HCEC 1CT (cell line): Measurements from ENCODE around the gene KLF7.

Source experiments
- DNase-seq: peaks from one replicate; pipeline ENCODE4 v3.0.0-alpha.2; 2017

KLF7 gene

DNA sequence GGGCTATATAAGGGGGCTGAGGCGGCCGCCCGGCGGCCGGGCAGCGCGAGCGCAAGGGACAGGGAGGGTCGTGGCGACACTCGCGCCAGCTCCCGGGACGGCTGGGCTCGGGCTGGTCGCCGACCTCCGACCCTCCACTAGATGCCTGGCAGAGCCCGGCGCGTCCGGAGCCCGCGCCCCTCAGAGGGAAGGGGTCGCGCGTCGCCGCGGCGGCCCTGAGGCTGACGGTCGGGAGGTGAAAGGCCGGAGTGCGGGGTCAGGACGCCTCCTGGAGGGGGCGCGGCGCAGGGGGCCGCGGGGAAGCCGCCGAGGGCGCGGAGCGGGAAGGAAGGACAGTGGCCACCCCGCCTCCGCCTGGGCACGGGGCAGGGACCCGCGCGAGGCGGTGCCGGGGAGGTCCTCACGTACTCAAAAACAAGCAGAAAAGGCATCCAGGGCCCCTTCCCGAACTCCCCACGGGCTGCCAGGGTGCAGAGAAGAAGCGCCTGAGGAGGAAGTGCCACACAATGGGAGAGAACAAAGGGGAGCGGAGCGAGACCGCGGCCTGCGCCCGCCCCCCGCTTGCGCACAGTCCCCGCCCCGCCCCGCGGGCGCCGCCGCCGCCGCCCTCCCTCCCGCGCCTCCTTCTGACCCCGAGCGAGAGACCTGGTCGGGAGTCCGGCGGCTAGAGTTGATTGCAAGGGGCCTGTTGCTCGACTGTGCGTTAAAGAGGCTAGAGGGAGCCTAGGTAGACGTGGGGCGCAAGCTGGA is 776 bp upstream of the KLF7 start:
- DNase-seq: peak; percentile 85

DNA sequence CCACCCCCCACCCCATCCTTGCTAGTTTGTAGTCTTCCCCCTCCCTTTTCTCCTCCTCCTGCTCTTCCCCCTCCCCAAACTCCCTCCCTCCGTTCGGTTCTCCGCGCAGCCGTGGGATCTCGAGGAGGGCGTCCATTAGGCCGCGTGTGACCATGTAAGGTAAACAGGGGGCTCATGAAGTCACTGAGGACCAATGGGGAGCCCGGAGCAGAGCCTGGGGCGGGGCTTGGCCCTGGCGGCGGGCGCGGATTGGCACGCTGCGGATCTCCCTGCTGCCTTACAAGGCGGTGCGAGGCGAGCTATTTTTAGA is 246 bp upstream of the KLF7 start:
- DNase-seq: peak; percentile 100

DNA sequence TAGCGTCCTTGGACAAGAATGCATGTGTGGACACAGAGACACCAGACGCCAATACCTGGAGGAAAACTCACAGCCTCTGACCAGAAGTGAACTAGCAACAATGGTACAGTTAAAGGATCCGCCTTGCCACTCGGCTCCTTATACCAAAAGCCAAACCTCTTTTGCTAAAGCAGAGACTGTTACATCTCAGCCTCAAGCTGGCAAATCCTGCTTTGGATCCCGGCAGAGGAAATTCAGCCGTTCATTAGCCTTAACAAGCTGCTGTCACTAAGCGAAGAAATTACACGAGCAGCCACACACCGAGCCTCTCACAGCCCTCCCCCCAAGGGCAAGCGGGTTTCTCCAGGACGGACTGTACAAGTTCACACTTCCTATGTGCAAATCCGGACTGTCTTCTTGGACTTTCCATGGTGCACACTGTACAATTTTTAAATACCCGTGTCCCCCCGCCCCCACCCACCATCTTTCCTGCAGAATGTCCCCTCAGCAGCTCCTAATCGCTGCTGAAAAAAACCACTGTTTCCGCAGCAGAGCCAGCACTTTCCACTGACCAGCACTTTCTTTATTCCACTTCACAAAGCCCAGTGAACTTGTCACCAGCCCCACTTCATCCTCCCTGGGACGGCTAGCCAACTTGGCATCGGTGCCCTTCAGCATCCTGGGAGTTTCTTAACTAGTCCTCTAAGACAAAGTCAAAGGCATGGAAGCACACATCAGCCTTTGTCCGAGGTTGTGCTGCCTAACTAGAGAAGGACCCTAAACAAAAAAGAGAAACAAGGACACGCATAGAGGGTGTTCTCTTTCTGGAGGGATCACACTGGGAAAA is 1.5 kb downstream of the KLF7 start:
- peak; percentile 54 for DNase-seq

DNA sequence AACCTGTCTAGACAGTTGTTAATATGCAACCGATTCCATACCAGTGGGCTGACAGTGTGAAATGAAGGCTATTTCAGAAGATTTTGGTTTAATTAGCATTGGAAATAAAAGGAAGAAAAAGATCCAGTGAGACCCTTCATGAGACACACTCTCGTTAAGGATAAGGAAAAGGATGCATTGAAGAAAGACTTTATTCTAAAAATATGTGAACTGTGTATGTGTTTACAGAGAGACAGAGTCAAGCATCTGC is 2.1 kb downstream of the KLF7 start:
- DNase-seq: no peak

DNA sequence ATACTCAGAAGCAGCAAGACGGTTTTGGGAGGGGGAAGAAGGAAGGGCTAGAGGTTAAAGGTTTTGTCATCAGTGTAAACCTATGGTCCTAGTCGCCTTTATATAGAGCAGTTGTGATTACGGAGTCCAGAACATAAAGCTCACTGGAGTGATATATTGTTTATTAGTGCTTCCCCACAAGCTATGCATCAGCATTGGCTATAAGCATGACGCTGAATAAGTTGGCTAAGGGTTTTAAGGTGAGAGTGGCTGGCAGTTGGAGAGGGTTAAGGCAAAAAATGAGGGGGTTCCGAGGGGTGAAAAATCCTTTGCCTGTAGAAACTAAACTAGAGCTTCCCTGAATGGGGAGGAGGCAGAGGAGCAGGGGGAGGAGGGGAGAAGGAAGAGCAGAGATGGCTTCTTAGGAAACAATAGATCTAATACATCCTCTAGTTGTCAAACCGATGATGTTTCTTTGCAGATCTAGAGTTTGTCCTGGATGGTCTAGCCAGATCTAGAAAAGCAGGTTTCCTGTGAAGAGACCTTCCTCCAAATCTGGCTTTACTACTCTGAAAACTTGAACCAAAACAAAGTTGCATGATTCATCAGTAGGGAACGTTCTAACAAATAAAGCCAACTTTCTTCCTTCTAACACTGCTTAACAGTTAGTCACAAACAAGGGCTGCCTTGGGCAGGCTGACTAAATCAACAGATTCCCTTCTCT is 2.5 kb downstream of the KLF7 start:
- peak; percentile 94 for DNase-seq

DNA sequence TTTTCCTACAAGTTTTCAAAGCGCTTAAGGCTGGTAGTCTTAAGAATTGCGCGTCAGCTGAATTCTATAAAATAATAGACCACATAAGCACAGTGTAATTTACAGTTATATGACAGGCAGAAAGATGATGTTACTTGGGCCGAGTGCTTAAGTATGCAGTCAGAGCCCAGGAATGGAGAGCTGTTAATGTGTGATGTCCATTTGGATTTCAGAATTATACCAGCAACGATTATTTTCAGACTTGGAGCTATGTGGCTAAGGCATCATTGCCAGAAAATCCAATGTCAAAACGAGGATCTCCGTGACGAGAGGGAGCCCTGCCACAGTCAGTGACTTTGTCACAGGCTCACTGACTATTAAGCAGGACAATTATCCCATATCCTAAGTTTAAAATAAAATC is 3.4 kb downstream of the KLF7 start:
- DNase-seq: peak; percentile 57

DNA sequence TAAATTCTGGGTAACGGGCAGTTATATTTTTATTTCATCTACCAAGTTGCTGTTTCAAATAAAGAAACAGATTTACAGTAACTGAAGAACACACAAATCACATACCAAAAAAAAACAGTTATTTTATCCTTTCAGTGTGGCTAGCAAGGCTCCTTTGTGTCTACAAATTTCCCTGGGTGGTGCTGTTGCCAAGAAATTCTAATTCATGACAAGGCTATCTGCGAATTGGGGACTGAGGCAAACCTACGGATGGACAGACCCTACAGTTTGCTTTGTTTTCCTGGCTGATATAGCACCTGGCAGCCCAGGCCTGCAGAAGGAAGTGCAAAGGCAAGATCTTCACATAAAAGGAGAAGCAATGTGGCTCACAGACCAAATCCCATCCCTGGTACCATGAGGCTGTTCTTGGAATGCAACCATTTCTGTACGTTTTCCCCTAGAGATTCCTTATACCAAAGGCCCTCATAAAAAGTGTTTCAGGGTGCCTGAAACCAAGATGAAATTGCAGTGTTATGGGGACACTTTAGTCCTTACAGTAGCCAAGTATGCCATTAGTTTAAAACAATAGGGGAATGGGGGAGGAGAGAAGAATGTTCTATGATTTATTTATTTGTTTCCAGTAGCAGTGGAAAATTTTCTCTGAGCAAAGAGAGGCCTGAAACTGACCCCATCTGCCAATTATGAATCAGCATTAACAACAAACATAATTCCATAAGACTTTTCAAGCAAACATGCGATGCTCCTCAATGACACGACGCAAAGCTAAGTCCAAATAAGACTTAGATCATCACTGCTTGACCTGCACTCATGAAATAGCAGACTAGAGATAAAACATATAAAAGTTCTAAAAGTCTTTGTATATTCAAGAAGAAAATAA is 4.3 kb downstream of the KLF7 start:
- peak; percentile 88 for DNase-seq

DNA sequence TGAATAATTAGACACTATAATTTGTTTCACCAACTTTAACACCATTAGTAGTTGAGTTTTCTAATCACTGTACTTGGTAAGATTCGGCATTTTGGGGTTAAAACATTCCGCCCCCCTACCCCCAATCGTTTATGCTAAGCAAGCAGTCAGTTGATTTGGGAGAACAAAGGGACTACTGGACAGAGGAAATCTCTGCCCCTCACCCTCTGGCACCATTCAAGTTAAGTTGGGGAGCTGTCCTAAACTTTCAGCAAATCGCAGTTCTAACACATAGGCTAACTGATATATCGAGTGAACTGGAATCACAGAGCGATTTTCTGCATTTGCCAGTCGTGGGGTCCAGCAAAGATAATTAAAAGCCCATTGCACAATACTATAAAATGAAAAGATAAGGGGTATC is 5.6 kb downstream of the KLF7 start:
- no peak for DNase-seq

DNA sequence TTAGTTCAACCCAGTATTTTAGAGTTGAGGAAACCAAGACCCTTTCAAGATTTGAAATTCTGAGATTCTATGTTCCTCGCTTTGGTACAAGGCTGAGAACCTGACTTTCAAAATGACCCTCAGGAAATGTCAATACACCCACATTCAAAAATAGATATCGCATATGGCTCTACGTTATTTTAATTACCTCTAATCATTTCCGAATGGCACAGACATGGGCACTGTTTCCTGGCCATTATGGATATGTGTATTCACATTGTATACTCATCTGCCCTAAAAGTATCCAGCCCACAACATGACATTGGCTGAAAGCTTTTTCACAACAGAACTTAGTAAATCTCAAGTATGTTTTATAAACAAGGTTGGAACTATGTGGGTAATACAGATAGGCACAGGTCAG is 6.7 kb downstream of the KLF7 start:
- no peak for DNase-seq

DNA sequence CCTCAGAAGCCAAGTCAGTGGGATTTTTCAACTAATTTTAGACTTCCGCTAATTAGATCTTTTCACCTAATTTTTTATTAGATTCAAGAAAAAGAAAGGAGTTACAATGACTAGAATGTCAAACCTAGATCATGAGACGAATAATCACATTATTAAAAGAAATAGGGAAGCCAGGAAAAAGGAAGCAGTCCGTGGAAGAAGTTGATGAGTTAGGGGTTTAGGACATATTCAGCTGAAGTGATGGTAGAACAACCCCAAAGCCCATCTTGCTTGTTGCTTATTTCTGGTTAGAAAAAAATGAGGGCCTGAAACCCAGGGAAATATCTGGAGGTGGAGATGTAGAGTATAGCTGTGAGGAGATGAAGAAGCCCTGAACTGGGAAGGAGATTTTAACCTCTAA is 8.0 kb downstream of the KLF7 start:
- DNase-seq: no peak

DNA sequence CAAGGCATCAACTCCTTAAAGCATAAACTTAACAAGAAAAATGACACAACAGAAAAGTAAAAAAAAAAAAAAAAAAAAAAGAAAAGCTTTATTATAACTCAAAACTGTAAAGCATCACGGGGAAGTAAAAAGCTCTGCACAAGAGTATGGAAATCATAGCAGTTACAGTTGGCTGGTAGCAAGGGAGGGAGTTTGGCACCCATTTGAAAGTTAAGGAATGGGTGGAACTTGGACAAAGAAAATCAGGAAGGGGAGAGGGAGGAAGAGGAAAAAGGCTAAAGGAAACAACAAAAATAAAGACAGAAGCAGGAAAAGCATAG is 8.6 kb downstream of the KLF7 start:
- DNase-seq: no peak

DNA sequence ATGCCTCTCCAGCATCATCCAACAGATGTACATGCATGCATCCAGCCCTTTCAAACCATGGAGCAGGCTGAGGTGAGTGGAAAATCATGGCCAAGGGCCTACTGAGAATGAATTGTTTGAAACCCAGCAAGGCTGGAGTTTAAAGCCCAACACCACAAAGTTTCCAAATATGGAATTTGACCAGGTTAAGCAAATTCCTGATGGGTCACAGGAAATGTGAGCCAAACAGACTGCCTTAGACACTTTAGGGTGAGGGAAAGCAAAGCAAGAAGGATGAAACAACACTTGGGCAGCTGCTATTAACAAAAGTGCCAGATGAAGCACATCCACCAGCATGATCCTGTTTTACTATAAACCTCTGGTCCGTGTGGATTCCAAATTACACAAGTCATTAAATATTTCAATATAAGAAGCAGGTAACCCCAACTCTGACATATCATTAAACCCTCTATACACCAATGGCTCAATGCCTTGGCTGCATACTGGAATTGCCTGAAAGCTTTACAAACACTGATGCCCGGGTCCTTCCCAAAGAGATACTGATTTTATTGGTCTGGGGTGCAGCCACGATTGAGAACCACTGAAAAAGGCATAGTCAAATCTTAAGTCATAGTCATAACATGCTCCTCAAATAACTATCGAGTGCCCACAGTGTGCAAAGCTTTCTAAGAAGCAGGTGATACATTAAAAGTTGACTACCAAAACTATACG is 9.1 kb downstream of the KLF7 start:
- peak; percentile 57 for DNase-seq

DNA sequence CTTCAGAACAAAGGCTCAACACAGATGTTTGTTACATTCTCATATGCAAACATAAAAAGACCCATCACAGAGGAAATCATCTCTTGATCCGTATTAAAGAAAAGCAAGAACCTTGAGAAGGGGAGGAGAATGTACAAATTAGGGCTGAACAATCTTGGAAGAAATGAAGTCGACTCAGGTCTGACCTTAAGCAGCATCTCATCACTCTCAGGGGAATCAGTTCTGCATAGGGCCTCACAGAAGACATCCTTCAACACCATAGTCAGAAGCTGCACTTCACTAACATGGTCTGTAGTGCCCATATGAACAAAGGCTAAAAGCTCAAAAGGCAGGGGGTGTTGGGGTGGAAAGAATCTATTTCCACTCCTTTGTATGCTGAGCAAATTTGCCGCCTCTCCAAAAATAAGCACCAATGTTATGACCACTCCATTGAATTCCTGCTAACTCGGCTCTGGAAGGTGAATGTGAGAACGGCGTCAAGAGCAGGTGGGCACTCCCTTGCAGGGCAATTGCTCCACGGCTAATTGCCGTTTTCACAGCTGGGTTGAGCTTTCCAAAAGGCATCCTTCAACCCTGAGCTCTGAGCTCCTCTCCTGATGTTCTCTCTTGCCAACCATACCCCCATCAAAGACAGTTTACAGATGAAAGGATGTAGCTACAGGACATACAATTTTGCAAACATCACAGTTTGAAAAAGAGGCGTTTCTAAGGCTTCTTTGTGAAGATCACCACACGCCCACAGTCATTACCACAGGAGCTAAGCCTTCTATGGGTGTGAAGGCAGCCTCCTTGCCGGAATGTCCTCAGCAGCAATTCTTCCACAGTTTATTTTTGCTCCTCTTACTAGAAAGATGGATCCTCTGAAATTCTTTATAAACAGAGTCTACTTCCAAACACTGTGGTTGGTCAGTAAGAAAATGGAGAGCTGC is 10.0 kb downstream of the KLF7 start:
- no peak for DNase-seq

DNA sequence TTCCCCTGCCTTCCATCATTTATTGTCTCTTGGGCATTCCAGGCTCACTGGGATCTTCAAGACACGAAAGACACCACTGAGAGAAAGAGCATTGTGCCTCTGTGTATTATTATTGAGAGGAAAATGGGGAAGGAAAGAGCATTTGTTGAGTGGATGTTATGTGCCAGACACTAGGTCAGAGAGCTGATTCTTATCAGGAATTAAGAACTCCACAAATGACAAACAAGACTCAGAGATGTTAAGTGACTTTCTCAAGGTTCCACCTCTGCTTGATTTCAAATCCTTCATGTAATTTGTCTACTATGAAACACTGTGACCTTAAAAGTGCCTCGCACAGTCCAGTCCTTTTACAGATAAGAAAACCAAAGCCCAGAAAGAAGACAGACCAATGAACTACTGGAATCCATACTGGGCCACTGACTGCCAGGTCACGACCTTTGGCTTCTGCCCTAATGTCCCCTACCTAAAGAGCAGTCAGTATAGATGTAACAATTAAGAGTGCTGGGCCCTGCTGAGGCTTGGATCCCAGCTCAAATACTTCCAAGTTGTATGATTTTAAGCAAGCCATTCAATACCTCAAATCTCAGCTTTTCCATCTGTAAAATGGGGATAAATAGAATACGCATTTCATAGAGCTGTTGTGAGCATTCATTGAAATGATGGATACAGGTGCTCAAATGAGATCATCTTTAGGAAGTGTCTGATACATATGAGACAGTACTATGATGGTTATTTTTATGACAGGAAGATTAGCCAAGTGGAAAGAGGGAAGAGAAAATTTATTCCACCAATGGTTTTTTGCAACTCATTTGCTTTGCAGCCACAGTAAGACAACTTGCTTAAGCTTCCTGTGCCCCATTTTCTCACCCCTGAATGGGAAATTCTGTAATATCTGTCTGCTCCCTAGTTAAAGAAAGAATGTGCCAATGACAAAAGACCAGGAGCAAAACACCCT is 10.9 kb downstream of the KLF7 start:
- DNase-seq: no peak

DNA sequence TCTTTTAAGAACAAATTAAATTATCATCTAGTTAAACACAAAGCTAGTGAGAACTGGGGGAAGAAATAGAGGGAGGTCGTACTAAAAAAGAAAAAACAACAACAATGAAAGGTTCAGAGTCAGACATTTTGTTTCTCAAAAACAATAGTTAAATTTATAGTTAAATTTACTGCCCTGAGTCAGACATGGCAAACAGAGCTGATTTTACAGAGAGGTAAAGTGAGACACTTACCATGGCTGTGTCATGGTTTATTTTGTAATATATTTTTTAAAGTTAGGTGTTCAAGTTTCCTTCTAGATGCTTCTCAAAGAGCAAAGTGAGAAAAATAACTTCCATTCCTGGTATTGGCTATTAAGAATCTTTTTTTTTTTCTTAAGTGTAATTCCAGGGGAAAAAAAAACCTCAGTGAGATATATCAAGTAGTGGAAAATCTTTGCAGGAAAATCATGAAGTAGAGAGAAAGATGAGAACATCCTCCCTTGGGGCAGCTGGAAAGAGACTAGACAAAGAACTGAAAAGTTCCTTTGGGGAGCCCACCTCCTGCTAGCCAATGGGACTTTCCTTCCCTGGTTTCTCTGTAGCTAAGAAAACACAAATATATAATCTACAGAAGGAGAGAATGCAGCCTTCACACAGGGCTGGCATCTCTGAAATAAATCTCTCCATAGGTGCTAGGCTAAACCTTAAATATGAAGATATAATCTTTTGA is 12.3 kb downstream of the KLF7 start:
- DNase-seq: no peak

DNA sequence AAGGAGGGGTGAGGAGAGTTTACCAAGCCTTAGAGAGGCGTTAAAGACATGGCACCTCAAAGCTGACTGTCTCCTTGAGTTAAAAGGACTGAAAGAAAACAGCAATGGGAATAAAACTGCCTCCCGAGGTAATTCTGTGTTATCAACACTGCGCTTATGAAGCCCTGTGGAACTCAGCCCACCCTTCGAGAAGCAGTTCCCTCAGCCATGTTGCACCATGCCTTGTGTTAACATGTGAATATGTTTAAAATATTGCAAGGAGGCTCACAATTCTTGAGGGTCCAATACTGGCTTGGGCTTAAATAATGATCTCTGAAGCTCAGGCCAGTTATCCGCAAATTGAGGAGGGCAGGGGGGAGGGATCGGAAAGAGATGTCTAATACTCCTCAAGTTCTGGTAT is 14.7 kb downstream of the KLF7 start:
- DNase-seq: no peak

DNA sequence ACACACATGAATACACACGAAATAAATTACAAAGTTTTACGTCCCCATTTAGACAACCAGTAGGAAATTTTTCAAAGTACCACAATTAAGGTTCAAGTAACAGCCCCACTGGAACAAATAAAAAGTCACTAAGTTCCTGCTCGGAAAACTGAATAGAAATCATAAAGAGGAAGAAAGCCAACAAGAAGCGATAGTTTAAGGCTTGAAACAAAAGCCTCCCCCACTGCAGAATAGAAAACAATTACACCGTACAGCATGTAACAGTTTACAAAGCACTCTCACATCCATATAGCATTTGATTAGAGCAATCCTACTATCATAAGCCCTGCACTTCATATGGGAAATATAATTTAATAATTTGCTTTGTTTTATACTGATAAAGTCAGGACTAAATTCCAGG is 15.5 kb downstream of the KLF7 start:
- DNase-seq: no peak

DNA sequence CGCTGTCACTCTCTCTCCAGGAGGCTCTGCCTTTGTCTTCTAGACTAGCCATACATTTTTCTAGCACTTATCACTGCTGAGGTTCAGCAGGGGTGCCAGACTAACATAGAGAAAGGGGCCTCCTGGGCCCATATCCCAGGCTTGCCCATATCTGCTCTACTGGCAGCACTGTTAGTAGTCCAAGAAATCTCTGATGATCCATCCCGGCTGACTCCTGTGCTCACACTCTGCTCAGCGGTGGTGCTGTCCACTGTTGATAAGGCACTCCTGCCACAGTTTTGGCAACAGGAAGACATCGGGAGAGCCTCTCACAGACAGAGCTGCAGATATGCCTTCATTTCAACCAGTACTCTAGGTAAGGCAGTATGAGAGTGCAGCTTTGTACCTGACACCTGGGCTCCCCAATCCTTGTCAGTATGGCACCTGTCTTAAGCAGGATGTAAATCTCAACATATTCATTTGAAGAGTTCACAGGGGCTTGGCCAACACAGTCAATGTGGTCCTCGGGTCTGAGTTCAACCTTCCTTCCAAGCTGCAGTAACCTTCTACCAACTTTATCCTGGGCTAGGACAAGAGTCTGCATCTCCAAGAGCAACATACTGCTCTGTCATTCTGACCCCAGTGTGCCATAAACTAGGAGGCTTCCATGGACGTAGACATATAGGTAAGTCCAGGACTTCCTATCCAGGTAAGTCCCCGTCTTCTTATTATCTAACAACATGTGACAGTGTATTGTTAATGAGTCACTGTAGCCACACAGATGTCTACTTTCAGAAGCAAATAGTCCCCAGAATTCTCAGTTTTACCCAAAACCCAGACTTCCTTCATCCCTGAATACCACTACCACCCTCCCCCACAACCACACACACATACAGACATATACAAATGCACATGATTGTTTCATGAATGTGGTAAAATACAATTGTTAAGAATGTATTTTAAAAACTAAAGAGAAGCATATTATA is 16.2 kb downstream of the KLF7 start:
- no peak for DNase-seq

DNA sequence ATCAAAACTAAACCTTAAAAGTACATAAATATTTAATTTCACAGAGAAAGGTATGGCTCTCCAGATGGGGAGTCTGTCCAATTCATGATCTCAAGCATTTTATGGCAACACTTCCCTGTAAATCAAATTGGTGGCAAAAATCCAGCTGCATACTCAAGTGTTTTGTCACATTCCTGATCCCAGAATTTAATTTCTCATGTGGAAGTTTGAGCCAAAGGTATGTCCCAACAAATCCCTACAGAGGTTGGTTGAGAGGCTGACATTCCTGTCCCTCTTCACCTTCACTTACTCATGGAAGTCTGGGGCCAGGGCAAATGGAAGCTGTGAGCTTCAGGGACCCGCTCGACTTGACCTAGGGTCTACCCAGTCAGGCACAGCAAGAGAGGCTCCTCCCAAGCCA is 17.7 kb downstream of the KLF7 start:
- peak; percentile 69 for DNase-seq
